GM12878 (cell line): ENCODE measurements around the gene RAB40B. TPM values are rescaled to one million over a fixed set of nuclear protein-coding genes. Genes with fewer than 3 reads are reported as not detected.

Experiments used
- ATAC-seq: fragments of 200-7000 bp; cut with Tn5 transposase; 3 replicates; pipeline ENCODE4 v1.9.1; 2020; ENCODE audit warnings: mild to moderate bottlenecking, moderate library complexity
- BruUV-seq: library from RNA; stranded (reverse); fragments of 400-500 nt; replicated peaks from 2 replicates; lab custom pipeline; 2021; lab: Mats Ljungman, UMichigan
- CTCF ChIA-PET: fragments of 300-600 bp; sonication (Branson Sonifier 250); formaldehyde crosslinking; extraction: SDS; loops from one replicate; lab custom pipeline; 2021; ENCODE audit warnings: inconsistent platforms; lab: Yijun Ruan, JAX
- POLR2A ChIA-PET: fragments of 350-600 bp; formaldehyde crosslinking; extraction: SDS; loops from one replicate; lab custom pipeline; 2021; ENCODE audit warnings: inconsistent platforms; lab: Charles Lee
- RAD21 ChIA-PET: fragments of 300-600 bp; sonication (Branson Sonifier 250); formaldehyde crosslinking; loops from one replicate; lab custom pipeline; 2023; ENCODE audit warnings: antibody characterized with exemption; ENCODE audit not compliant: unreplicated experiment; lab: Charles Lee
- SMC1A ChIA-PET: fragments of 300-600 bp; sonication (Branson Sonifier 250); formaldehyde crosslinking; loops from one replicate; lab custom pipeline; 2023; ENCODE audit not compliant: unreplicated experiment, uncharacterized antibody; lab: Charles Lee
- DNase-seq: peaks from one replicate; pipeline ENCODE4 v3.0.0-alpha.2; 2011; ENCODE audit warnings: low read depth, low spot score
- FAIRE-seq: peaks from 3 replicates; lab custom pipeline; 2011; peaks lifted over from hg19 to GRCh38; lab: Jason Lieb, UNC
- H2AFZ ChIP-seq: 2 replicates; pipeline ENCODE4 v1.6.0; 2011; ENCODE audit warnings: low read depth, low read length, control low read depth; ENCODE audit not compliant: control insufficient read depth
- H3K27ac ChIP-seq: 2 replicates; pipeline ENCODE4 v1.5.1; 2011; ENCODE audit warnings: control low read depth; ENCODE audit not compliant: control insufficient read depth, insufficient read depth
- H3K27me3 ChIP-seq, 2 experiments: replicated peaks in 1 of 2; 2 replicates each; pipeline versions ENCODE4 v1.6.0 to v1.6.1; 2011; ENCODE audit warnings: low read length in 1 of 2; ENCODE audit not compliant: control insufficient read depth in 2 of 2, insufficient read depth in 2 of 2
- H3K36me3 ChIP-seq, 2 experiments: 2 replicates each; pipeline ENCODE4 v1.5.1; 2011; ENCODE audit warnings: low read length in 1 of 2; ENCODE audit not compliant: control insufficient read depth in 2 of 2, insufficient read depth in 2 of 2
- H3K4me1 ChIP-seq: 2 replicates; pipeline ENCODE4 v1.6.1; 2011; ENCODE audit warnings: mild to moderate bottlenecking, low read length, moderate library complexity, mixed read lengths; ENCODE audit not compliant: control insufficient read depth, insufficient read depth
- H3K4me2 ChIP-seq: 2 replicates; pipeline ENCODE4 v1.6.0; 2011; ENCODE audit warnings: control low read depth; ENCODE audit not compliant: control insufficient read depth, insufficient read depth
- H3K4me3 ChIP-seq: fragments of 200-600 bp; sonication (generic); 2 replicates; pipeline ENCODE4 v1.5.1; 2016
- H3K79me2 ChIP-seq: 2 replicates; pipeline ENCODE4 v1.6.0; 2011; ENCODE audit warnings: low read length; ENCODE audit not compliant: control insufficient read depth, insufficient read depth
- H3K9ac ChIP-seq: 2 replicates; pipeline ENCODE4 v1.8.0; 2011; ENCODE audit warnings: low read length, control low read depth, mixed read lengths; ENCODE audit not compliant: control insufficient read depth, insufficient read depth
- H3K9me3 ChIP-seq: replicated peaks from 3 replicates; pipeline ENCODE4 v1.5.1; 2011; ENCODE audit warnings: mild to moderate bottlenecking, low read length; ENCODE audit not compliant: control insufficient read depth, insufficient read depth
- H4K20me1 ChIP-seq: 2 replicates; pipeline ENCODE4 v1.6.0; 2011; ENCODE audit not compliant: control insufficient read depth, insufficient read depth
- CBX3 ChIP-seq: fragments of 200-600 bp; sonication (generic); IDR thresholded peaks from 2 replicates; pipeline ENCODE4 v1.6.1; 2016; ENCODE audit warnings: low read depth, borderline replicate concordance
- HDGF ChIP-seq: fragments of 450-650 bp; IDR thresholded peaks from 2 replicates; pipeline ENCODE4 v1.6.1; 2016; ENCODE audit warnings: antibody characterized with exemption
- IKZF1 ChIP-seq: fragments of 450-650 bp; conservative IDR thresholded peaks from 2 replicates; pipeline ENCODE4 v1.6.1; 2017; ENCODE audit warnings: antibody characterized with exemption, mild to moderate bottlenecking
- PAX5 ChIP-seq: IDR thresholded peaks from 2 replicates; pipeline ENCODE4 v1.6.1; 2011; ENCODE audit warnings: low read depth, low read length, borderline replicate concordance
- SIN3A ChIP-seq: IDR thresholded peaks from 2 replicates; pipeline ENCODE4 v1.6.1; 2012; ENCODE audit warnings: low read depth, low read length, improper control_type of control experiment
- YBX1 ChIP-seq: fragments of 450-650 bp; IDR thresholded peaks from 2 replicates; pipeline ENCODE4 v1.6.1; 2016; ENCODE audit warnings: antibody characterized with exemption
- WGBS: methylation state at CpG from one replicate; pipeline ENCODE4 v1.1.6; 2016; ENCODE audit warnings: low lambda C conversion rate; ENCODE audit not compliant: insufficient replicate concordance, insufficient coverage; ENCODE audit errors: missing lambda C conversion rate; 5-methylcytosine and 5-hydroxymethylcytosine counted together
- in situ Hi-C: fragments of 300-500 bp; cut with MboI; formaldehyde crosslinking; loops from 9 replicates; pipeline ENCODE4 v1.14.3; 2018; ENCODE audit warnings: mixed read lengths
- intact Hi-C: fragments of 100-400 bp; cut with micrococcal nuclease; formaldehyde crosslinking; loops from one replicate; pipeline ENCODE4 v1.14.2; 2022; ENCODE audit not compliant: unreplicated experiment
- polyA plus RNA-seq, 11 experiments: library from polyadenylated mRNA; depleted of rRNA in 4 of 11; unstranded in 6 of 11; stranded (reverse) in 5 of 11; fragments of >200 nt; fragmentation: Nextera tagmentation in 4 of 11; fragmentation: Illumina TruSeq in 1 of 11; extraction: Ambion mirVana in 4 of 11; extraction: Trizol in 1 of 11; gene quantifications; 1 replicate in 1 of 11; 2 replicates in 10 of 11; pipeline versions ENCODE4 v1.2.1 to v1.2.3, GENCODE V29; 2011 to 2016; ENCODE audit warnings: inconsistent platforms in 2 of 11, missing spikeins in 2 of 11, low read depth in 1 of 11
- total RNA-seq, 4 experiments: library from RNA; depleted of rRNA in 3 of 4; stranded (reverse); fragments of >200 nt in 3 of 4; fragmentation: Illumina TruSeq in 1 of 4; extraction: Trizol in 1 of 4; gene quantifications; 2 replicates each; pipeline versions ENCODE4 v1.2.1 to v1.2.3, GENCODE V29; 2013 to 2021
- TF ChIP-seq, protein P1 (sequence below): IDR thresholded peaks from 2 replicates; pipeline ENCODE4 v1.6.1; 2012; ENCODE audit warnings: low read length, inconsistent platforms
- TF ChIP-seq, protein P2 (sequence below): fragments of 450-650 bp; formaldehyde crosslinking; IDR thresholded peaks from 2 replicates; pipeline ENCODE4 v1.4.0; 2020; ENCODE audit warnings: mild to moderate bottlenecking, moderate library complexity
- TF ChIP-seq, protein P3 (sequence below): fragments of 450-650 bp; IDR thresholded peaks from 2 replicates; pipeline ENCODE4 v1.6.1; 2017; ENCODE audit warnings: mild to moderate bottlenecking

RAB40B gene
- total and polyA plus RNA-seq, 10 of the 15 experiments (the other 5 are each of a cell fraction or from before 2014, with no cell fraction given), result 0.06 to 2.8 (median 1.4) TPM

DNA sequence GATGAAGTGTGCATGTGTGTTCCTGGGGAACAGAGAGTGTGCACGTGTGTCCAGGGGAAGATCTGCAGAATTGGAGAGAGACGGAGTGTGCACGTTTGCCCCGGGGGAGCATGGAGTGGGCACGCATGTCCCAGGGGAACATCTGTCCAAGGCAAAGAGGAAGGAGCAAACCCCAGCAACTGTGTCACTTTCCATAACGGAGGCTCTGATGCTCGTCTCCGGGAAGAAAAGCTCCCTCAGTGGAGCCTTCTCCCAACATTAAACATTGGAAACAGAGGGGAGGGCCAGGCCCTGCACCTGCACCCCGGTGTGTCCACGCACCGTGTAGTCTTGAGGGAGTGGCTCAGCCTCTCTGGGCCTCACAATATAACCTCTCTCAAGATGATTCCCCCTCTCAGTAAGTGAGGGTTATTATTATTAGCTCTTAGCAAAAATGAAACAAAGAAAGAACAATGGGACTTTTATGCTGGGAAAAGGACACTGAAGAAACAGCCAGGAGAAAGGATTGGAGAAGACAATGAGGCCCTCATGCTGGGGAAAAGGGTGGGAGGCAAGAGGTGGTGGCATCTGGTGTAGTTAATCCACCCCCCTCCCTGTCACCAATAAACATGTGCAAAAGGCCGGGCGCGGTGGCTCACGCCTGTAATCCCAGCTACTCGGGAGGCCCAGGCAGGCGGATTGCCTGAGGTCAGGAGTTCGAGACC, 7.6 kb downstream of the RAB40B start:
- no peak for FAIRE-seq
- RAD21 ChIA-PET, result no interaction called here
- no peaks in the 10 kb centered on the region for H3K4me1 ChIP-seq

DNA sequence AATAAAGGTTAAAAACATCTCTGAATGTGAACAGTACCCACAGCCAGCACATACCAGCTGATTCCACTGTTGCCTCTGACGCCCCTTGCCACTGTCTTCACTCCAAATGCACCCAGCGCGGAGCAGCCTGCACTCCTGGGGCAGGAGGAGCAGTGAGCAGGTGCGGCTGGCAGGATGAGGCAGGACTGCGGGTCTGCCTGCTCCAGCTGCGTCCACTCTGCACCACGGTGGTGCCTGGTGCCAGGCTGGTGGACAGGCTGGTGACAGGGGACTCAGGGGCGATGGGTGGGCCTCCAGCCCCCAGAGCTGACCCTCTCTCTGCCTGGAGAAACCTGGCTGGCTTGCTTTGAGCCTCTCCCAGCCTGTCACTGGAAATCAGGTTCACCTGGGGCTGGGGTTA, 9.4 kb downstream of the RAB40B start:
- H3K36me3 ChIP-seq, result no peaks in the 10 kb centered on the region
- in situ Hi-C loops (no loop called here), intact Hi-C loops (no loop called here)
- POLR2A ChIA-PET, result no interaction called here
- H3K9ac ChIP-seq, result no peak overlapping the region
- SMC1A ChIA-PET, result interaction anchor here (0.7 kb wide), 1 partner anchor 19 kb away, joined by 3 read pairs; no protein-coding TSS in a partner anchor
- RAD21 ChIA-PET, result interaction anchor here (0.7 kb wide), 1 partner anchor 69 kb away, joined by 4 read pairs; no protein-coding TSS in a partner anchor
- TF ChIP-seq HDGF (no peak), PAX5 (no peak), CBX3 (no peak), YBX1 (no peak)
- TF ChIP-seq, protein P1, sequence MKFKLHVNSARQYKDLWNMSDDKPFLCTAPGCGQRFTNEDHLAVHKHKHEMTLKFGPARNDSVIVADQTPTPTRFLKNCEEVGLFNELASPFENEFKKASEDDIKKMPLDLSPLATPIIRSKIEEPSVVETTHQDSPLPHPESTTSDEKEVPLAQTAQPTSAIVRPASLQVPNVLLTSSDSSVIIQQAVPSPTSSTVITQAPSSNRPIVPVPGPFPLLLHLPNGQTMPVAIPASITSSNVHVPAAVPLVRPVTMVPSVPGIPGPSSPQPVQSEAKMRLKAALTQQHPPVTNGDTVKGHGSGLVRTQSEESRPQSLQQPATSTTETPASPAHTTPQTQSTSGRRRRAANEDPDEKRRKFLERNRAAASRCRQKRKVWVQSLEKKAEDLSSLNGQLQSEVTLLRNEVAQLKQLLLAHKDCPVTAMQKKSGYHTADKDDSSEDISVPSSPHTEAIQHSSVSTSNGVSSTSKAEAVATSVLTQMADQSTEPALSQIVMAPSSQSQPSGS, result no peak
- TF ChIP-seq, protein P2, sequence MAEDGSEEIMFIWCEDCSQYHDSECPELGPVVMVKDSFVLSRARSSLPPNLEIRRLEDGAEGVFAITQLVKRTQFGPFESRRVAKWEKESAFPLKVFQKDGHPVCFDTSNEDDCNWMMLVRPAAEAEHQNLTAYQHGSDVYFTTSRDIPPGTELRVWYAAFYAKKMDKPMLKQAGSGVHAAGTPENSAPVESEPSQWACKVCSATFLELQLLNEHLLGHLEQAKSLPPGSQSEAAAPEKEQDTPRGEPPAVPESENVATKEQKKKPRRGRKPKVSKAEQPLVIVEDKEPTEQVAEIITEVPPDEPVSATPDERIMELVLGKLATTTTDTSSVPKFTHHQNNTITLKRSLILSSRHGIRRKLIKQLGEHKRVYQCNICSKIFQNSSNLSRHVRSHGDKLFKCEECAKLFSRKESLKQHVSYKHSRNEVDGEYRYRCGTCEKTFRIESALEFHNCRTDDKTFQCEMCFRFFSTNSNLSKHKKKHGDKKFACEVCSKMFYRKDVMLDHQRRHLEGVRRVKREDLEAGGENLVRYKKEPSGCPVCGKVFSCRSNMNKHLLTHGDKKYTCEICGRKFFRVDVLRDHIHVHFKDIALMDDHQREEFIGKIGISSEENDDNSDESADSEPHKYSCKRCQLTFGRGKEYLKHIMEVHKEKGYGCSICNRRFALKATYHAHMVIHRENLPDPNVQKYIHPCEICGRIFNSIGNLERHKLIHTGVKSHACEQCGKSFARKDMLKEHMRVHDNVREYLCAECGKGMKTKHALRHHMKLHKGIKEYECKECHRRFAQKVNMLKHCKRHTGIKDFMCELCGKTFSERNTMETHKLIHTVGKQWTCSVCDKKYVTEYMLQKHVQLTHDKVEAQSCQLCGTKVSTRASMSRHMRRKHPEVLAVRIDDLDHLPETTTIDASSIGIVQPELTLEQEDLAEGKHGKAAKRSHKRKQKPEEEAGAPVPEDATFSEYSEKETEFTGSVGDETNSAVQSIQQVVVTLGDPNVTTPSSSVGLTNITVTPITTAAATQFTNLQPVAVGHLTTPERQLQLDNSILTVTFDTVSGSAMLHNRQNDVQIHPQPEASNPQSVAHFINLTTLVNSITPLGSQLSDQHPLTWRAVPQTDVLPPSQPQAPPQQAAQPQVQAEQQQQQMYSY, result no peak
- TF ChIP-seq, protein P3, sequence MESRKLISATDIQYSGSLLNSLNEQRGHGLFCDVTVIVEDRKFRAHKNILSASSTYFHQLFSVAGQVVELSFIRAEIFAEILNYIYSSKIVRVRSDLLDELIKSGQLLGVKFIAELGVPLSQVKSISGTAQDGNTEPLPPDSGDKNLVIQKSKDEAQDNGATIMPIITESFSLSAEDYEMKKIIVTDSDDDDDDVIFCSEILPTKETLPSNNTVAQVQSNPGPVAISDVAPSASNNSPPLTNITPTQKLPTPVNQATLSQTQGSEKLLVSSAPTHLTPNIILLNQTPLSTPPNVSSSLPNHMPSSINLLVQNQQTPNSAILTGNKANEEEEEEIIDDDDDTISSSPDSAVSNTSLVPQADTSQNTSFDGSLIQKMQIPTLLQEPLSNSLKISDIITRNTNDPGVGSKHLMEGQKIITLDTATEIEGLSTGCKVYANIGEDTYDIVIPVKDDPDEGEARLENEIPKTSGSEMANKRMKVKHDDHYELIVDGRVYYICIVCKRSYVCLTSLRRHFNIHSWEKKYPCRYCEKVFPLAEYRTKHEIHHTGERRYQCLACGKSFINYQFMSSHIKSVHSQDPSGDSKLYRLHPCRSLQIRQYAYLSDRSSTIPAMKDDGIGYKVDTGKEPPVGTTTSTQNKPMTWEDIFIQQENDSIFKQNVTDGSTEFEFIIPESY, result no peak
- no peaks in the 10 kb centered on the region for H3K4me1 ChIP-seq
- FAIRE-seq, result no peak
- H4K20me1 ChIP-seq, result no peaks in the 10 kb centered on the region
- BruUV-seq, result no TSS peak
- H3K9me3 ChIP-seq, result peaks cover 1% of the 10 kb centered on the region; the same call in 1 of the 3 replicates
- no peaks in the 10 kb centered on the region for H3K79me2 ChIP-seq
- H3K4me3 ChIP-seq, result no peak overlapping the region
- H3K4me2 ChIP-seq, result no peak overlapping the region
- no peaks in the 10 kb centered on the region for H3K27me3 ChIP-seq
- no peak overlapping the region for H3K27ac ChIP-seq
- WGBS, result 54% methylated on average over 8 of the region's 8 CpGs
- no peak for ATAC-seq
- DNase-seq, result no peak
- CTCF ChIA-PET, result no interaction called here
- no peak overlapping the region for H2AFZ ChIP-seq

More for the DNA sequence above, 7.6 kb downstream of the RAB40B start:
- no peaks in the 10 kb centered on the region for H3K27me3 ChIP-seq
- ChIA-PET SMC1A (no interaction called here), CTCF (no interaction called here), POLR2A (no interaction called here)
- 0 out of 2 replicates have a peak overlapping the region, but pooled peaks have one; percentile 9 for H3K4me2 ChIP-seq
- peaks cover 9% of the 10 kb centered on the region; the same call in 2 of the 3 replicates for H3K9me3 ChIP-seq
- no peak overlapping the region for H3K27ac ChIP-seq
- H3K9ac ChIP-seq, result no peak overlapping the region
- WGBS, result 53% methylated on average over 18 of the region's 18 CpGs
- intact Hi-C loops, result no loop called here
- H3K36me3 ChIP-seq, result no peaks in the 10 kb centered on the region
- no peak overlapping the region for H2AFZ ChIP-seq
- no peaks in the 10 kb centered on the region for H4K20me1 ChIP-seq
- in situ Hi-C loops, result no loop called here
- DNase-seq, result no peak
- no TSS peak for BruUV-seq
- no peaks in the 10 kb centered on the region for H3K79me2 ChIP-seq
- ATAC-seq, result no peak
- TF ChIP-seq IKZF1 (0 out of 2 replicates have a peak, but pooled peaks have one; percentile 20), SIN3A (no peak)
- TF ChIP-seq, all 136 proteins: peak for 1
- H3K4me3 ChIP-seq, result no peak overlapping the region
